Activated CD8-positive, alpha-beta memory T cell treated with anti-CD3 and anti-CD28 coated beads, Interleukin-2, amount 50 U/mL, for 1 hour (primary cell): Measurements from ENCODE around the gene NPBWR2.

Source experiments
- DNase-seq: peaks from one replicate; pipeline ENCODE4 v3.0.0-alpha.2; 2020; ENCODE audit errors: extremely low read depth

NPBWR2 gene

GRCh38 chr20:64056889-64057627, 50.3 kb downstream of the NPBWR2 start:
- DNase-seq: no peak

DNA sequence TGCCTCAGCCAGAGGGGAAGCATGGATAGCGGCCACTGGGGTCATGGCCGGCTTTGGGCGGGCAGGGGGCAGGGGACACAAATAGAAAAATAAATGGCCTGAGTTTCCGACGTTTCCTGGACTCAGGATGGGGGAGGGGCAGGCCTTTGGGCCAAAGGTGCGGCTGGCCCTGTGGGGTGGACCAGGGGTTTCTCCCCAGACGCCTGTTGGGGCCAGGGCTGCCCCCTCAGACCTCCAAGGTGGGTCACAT, 50.8 kb downstream of the NPBWR2 start:
- no peak for DNase-seq

DNA sequence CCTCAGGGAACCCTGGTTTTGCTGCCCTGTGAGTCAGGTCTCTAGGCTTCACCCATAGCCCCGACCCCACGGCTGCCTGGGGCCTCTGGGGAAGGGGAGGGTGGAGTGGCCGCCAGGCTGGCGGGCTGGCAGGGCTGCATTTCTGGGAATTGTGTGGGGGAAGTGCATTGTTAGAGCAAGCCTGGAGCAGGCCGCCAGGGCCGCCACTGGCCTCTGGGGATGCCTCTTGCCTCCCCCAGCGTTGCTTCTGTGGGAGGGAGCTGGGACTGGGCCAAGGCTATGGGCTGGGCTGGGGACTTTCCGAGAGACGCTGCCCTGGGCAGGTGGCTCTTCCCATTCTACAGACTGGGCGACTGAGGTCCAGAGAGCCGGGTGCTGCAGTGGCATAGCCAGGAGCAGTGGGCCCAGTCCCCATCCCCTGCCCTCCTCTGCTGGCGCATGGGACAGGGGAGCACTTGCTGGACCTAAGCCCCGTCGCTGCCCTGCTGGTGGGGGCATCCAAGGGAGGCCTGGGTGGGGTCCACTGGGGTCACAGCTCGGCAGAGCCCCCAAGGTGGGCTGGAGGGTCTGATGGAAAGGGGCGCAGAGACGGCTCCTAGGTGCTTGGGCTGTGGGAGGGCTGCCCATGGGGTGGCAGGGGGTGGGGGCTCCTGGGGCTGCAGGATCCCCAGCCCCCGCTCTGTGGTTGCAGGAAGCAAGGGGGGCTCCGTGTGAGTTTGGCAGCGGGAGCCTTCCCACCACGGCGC, 51.3 kb downstream of the NPBWR2 start:
- no peak for DNase-seq

- DNase-seq: no peak
Measured at GRCh38 chr20:64055396-64055892, 51.9 kb downstream of the NPBWR2 start.

- no peak for DNase-seq
Measured at GRCh38 chr20:64053841-64054661, 53.3 kb downstream of the NPBWR2 start.
